HTERT RPE-1 (cell line): ENCODE measurements around the gene MRPL38.

Experiments
- in situ Hi-C: fragments of 300-500 bp; cut with MboI; formaldehyde crosslinking; loops from 4 replicates; pipeline ENCODE4 v1.14.3; 2020; ENCODE audit warnings: low sequenced_read_pairs

The MRPL38 gene

GRCh38 chr17:75904749-75905521 lies at the start of gene MRPL38:
TSS of gene MRPL38 (minus strand) at chr17:75904884. CDS start at chr17:75904875, 9 bp downstream.
- in situ Hi-C loops, result no loop called here

- in situ Hi-C loops, result no loop called here
Observed at GRCh38 chr17:75950855-75951554, 46.3 kb upstream of the MRPL38 start.

GRCh38 chr17:75950421-75950820 lies 45.7 kb upstream of the MRPL38 start:
- in situ Hi-C loops, result no loop called here

GRCh38 chr17:75945211-75945610 lies 40.5 kb upstream of the MRPL38 start:
- in situ Hi-C loops, result no loop called here

GRCh38 chr17:75943491-75943890 lies 38.8 kb upstream of the MRPL38 start:
- in situ Hi-C loops, result no loop called here

- in situ Hi-C loops, result no loop called here
Observed at GRCh38 chr17:75942473-75942872, 37.8 kb upstream of the MRPL38 start.

- in situ Hi-C loops, result no loop called here
Observed at GRCh38 chr17:75941442-75941819, 36.7 kb upstream of the MRPL38 start.

GRCh38 chr17:75940727-75941441 lies 36.2 kb upstream of the MRPL38 start, which contains the start of gene FBF1:
TSS of gene FBF1 (minus strand) at chr17:75941042. CDS start at chr17:75938149, 2,893 bp downstream.
- in situ Hi-C loops, result no loop called here

GRCh38 chr17:75937652-75938051 lies 33.0 kb upstream of the MRPL38 start:
- in situ Hi-C loops, result no loop called here

GRCh38 chr17:75933808-75934207 lies 29.1 kb upstream of the MRPL38 start:
- in situ Hi-C loops, result no loop called here

- in situ Hi-C loops, result no loop called here
Observed at GRCh38 chr17:75932852-75933251, 28.2 kb upstream of the MRPL38 start.

GRCh38 chr17:75931062-75931461 lies 26.4 kb upstream of the MRPL38 start:
- in situ Hi-C loops, result no loop called here

- in situ Hi-C loops, result no loop called here
Observed at GRCh38 chr17:75927286-75927922, 22.7 kb upstream of the MRPL38 start.

GRCh38 chr17:75926456-75926855 lies 21.8 kb upstream of the MRPL38 start:
- in situ Hi-C loops, result no loop called here

GRCh38 chr17:75925912-75926311 lies 21.2 kb upstream of the MRPL38 start:
- in situ Hi-C loops, result no loop called here

GRCh38 chr17:75925103-75925502 lies 20.4 kb upstream of the MRPL38 start:
- in situ Hi-C loops, result no loop called here

GRCh38 chr17:75922963-75923874 lies 18.5 kb upstream of the MRPL38 start:
- in situ Hi-C loops, result no loop called here

GRCh38 chr17:75922173-75922961 lies 17.7 kb upstream of the MRPL38 start:
- in situ Hi-C loops, result no loop called here

- in situ Hi-C loops, result no loop called here
Observed at GRCh38 chr17:75921596-75921995, 16.9 kb upstream of the MRPL38 start.
